HG03135 (cell line): ENCODE measurements around the gene KIAA1217.
A peak's percentile ranks its signal among the peaks of the same experiment; 100 is the strongest.

Source experiments
- ATAC-seq: cut with Tn5 transposase; IDR thresholded peaks from one replicate; pipeline ENCODE4 v1.9.1; 2021; ENCODE audit warnings: mild to moderate bottlenecking, moderate library complexity; ENCODE audit not compliant: unreplicated experiment

Gene KIAA1217

GRCh38 chr10:24209432-24209771, 464 bp downstream of the KIAA1217 start:
- ATAC-seq: peak; percentile 53

GRCh38 chr10:24209946-24210491, 1.1 kb downstream of the KIAA1217 start:
- peak; percentile 58 for ATAC-seq

- ATAC-seq: no peak
Observed at GRCh38 chr10:24210501-24210900, 1.6 kb downstream of the KIAA1217 start.

GRCh38 chr10:24213266-24213665, 4.3 kb downstream of the KIAA1217 start:
- ATAC-seq: no peak

GRCh38 chr10:24213881-24214280, 4.9 kb downstream of the KIAA1217 start:
- ATAC-seq: no peak

GRCh38 chr10:24214762-24215161, 5.8 kb downstream of the KIAA1217 start:
- no peak for ATAC-seq

GRCh38 chr10:24215196-24215595, 6.3 kb downstream of the KIAA1217 start:
- ATAC-seq: no peak

- ATAC-seq: no peak
Observed at GRCh38 chr10:24215603-24216002, 6.7 kb downstream of the KIAA1217 start.

- ATAC-seq: no peak
Observed at GRCh38 chr10:24219963-24220362, 11.0 kb downstream of the KIAA1217 start.

- no peak for ATAC-seq
Observed at GRCh38 chr10:24223341-24223740, 14.4 kb downstream of the KIAA1217 start.

GRCh38 chr10:24223953-24224352, 15.0 kb downstream of the KIAA1217 start:
- ATAC-seq: no peak

GRCh38 chr10:24228642-24229041, 19.7 kb downstream of the KIAA1217 start:
- ATAC-seq: no peak

GRCh38 chr10:24229909-24230308, 21.0 kb downstream of the KIAA1217 start:
- ATAC-seq: no peak

- ATAC-seq: no peak
Observed at GRCh38 chr10:24231200-24231599, 22.3 kb downstream of the KIAA1217 start.

- no peak for ATAC-seq
Observed at GRCh38 chr10:24234784-24235183, 25.8 kb downstream of the KIAA1217 start.

- ATAC-seq: no peak
Observed at GRCh38 chr10:24235471-24235870, 26.5 kb downstream of the KIAA1217 start.

- ATAC-seq: no peak
Observed at GRCh38 chr10:24237801-24238395, 29.0 kb downstream of the KIAA1217 start.

GRCh38 chr10:24238519-24239247, 29.7 kb downstream of the KIAA1217 start:
- no peak for ATAC-seq

- no peak for ATAC-seq
Observed at GRCh38 chr10:24239289-24240040, 30.5 kb downstream of the KIAA1217 start.

- ATAC-seq: no peak
Observed at GRCh38 chr10:24240041-24240751, 31.3 kb downstream of the KIAA1217 start.

GRCh38 chr10:24241536-24242040, 32.6 kb downstream of the KIAA1217 start:
- ATAC-seq: no peak
